Measurements from ENCODE around the gene EHBP1. TPM values are rescaled to one million over a fixed set of nuclear protein-coding genes. Genes with fewer than 3 reads are reported as not detected.

The EHBP1 gene
- total RNA-seq, 1 donor from 2014 or later = 80.9 TPM

- no peak for DNase-seq (ENCODE audit: low spot score)
These were observed 175.8 kb downstream of the EHBP1 start for GRCh38 chr2:62881162-62881795.

- no peak for DNase-seq (ENCODE audit: low spot score)
These were observed 178.1 kb downstream of the EHBP1 start for GRCh38 chr2:62883629-62884028.

DNA sequence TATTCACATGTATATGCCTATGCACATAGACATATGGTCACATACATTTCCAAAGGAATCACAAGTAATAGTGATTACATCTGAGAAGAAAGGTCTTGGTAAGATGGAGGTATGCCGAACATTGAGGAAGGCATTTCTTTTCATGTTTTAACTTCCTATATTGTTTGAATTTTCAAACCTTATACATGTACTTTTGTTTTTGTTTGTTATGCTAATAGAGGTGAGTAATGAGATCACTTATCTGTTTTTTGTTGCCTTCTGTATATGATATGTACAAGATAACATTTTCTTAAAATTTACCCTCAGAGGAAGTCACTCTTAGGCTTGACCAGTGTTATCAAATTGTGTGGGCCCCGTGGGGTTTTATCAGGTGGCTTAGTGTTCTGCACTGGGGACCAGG, 178.6 kb downstream of the EHBP1 start:
- no peak for DNase-seq (ENCODE audit: low spot score)

DNA sequence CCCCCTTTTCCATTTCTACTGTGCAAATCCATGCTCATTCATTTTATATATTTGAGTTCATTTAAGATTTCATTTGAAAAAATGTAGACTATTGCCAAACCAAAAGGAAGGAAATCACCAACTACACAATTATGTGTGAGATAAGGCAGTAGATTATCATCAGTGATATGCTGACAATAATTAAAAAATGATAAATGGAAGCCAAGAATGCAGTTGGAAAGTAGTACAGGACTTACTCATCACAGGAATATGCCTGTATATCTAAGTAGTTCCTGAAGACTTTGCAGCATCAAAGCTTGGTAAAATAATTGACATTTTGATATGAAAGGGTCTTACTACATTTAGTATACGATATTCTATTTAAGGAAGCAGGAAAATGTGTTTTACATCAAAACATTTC, 179.0 kb downstream of the EHBP1 start:
- no peak for DNase-seq (ENCODE audit: low spot score)

DNA sequence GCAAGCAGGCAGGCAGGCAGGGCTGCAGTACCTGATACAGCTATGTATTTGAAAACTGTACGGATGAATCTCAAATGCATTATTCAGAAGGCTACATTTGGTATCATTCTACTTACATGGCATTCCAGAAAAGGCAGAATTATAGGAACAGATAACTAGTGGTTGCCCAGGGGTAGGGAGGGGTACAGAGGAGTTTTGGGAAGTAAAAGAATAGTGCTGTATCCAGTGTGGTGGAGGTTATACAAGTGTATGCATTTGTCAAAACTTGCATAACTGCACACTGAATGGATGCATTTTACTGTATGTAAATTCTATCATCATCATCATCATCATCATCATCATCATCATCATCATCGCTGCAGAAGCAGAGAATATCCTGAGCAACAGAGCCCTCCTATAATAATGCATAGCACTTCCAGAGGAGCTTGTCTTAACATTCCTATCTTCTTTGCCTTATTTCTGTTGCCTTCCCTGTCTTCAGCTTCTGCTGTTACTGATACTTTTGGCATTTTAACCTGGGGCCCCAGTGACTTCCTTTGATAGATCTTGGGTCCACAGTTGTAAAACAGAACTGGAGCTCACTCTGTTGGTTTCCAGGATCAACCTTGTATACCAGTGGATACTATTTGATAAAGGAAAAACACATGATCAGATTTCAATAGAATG, 189.6 kb downstream of the EHBP1 start:
- DNase-seq (ENCODE audit: low spot score) = no peak

GRCh38 chr2:62895632-62896009, 190.1 kb downstream of the EHBP1 start:
- no peak for DNase-seq (ENCODE audit: low spot score)

DNA sequence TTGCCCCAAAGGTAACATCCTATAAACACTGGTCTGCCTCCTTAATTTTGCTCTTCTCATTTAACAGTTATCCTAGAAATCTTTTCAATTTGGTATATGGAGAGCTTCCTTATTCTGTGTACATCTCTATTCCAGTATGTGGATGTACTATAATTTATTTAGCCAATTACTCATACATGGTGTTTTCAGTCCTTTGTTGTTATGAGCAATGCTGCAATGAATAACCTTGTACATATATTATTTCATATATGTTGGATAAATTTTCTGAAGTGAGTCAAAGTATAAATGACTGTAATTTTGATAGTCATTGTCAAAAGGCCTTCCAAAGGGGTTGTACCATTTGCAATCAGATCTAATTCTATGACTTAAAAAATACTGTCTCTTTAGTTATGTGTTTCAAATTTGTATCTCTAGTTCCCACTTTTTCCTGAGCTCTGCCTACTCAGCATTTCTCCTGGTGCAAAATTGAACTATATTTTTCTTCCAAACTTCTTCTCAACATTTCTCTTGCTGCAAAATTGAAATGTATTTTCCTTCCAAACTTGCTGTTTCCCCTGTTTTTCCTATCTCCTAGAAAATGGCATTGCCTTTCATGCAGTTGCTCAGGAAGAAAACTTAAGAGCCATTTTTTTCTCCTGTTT, 191.8 kb downstream of the EHBP1 start:
- no peak for DNase-seq (ENCODE audit: low spot score)

DNA sequence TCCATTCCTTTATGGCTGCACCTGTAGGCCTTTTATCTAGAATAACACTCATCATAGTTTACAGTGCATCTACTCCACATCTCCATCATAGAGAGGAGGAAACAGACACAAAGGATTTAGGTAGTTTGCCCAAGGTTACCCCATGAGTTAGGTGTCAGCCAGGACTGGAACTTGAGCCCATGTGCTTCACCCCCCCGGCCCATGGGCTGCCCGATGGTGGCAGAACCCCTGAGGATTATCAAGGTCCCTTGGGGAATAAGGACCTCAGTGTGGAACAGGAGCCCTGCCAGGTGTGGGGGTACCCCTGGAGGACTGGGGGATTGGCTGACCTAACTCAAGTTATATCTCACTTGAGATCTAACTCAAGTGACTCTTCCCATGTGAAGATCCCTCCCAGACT, 198.8 kb downstream of the EHBP1 start:
- DNase-seq (ENCODE audit: low spot score) = no peak

DNA sequence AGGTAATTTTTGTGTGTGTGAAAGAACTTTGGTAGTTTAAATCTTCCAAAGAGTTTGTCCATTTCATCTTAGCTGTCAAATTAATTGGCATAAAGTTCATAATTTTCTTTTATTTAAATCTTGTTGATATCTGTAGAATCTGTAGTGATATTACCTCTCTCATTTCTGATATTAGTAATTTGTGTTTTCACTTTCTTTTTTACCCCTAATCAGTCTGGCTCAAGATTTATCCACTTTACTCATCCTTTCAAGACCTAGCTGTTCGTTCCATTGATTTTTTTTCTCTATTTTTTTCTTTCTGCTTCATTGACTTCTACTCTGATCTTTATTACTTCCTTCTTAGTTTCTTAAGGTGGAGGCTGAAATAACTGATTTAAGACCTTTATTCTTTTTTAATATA, 202.6 kb downstream of the EHBP1 start:
- DNase-seq (ENCODE audit: low spot score) = no peak

GRCh38 chr2:62913311-62913710, 207.8 kb downstream of the EHBP1 start:
- no peak for DNase-seq (ENCODE audit: low spot score)

- DNase-seq (ENCODE audit: low spot score) = no peak
These were observed 213.5 kb downstream of the EHBP1 start for GRCh38 chr2:62919041-62919440.

- no peak for DNase-seq (ENCODE audit: low spot score)
These were observed 214.6 kb downstream of the EHBP1 start for GRCh38 chr2:62920070-62920469.

GRCh38 chr2:62923242-62923641, 217.7 kb downstream of the EHBP1 start:
- DNase-seq (ENCODE audit: low spot score) = no peak

- DNase-seq (ENCODE audit: low spot score) = no peak
These were observed 218.4 kb downstream of the EHBP1 start for GRCh38 chr2:62923881-62924280.

DNA sequence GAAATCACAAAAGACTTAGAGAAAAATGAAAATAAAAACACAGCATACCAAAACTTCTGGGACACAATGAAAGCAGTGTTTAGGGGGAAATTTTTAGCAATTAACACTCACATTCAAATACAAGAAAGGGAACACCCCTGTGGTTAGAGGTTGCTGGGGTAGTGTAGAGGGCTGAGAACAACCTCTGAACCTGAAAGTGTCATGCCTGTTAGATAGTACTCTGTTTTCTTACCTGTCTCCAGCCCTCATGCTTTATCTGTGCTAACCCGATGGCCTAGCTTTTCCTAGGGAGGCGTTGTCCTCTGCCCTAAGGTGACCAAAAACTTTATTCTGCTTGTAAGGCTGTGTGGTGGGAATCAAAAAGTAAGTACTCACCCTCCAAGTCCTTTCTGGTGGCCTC, 222.5 kb downstream of the EHBP1 start:
- no peak for DNase-seq (ENCODE audit: low spot score)

- no peak for DNase-seq (ENCODE audit: low spot score)
These were observed 226.0 kb downstream of the EHBP1 start for GRCh38 chr2:62931536-62931935.

DNA sequence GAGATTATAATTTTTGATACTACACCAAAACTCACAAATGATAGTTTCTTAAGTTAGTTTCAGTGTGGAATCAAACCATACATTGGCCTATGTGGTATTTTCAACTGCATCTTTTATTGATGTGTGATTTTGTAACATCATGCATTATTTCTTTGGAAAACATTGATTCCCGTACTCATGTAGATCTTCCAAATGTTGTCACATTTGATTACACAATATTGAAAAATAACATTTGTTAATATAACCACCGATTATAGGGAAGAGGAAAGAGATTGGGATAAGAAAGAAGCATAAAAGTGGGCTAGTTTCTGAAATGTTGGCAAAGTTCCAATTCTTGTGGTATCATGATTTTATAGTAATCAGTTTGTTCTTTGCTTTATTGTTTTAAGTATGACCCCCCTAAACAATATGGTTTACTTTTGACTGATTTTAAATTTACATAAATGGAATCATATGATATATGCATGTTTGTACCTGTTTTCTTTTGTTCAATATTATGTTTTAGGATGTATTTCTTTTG, 227.9 kb downstream of the EHBP1 start:
- DNase-seq (ENCODE audit: low spot score) = no peak

- no peak for DNase-seq (ENCODE audit: low spot score)
These were observed 229.0 kb downstream of the EHBP1 start for GRCh38 chr2:62934517-62934916.

DNA sequence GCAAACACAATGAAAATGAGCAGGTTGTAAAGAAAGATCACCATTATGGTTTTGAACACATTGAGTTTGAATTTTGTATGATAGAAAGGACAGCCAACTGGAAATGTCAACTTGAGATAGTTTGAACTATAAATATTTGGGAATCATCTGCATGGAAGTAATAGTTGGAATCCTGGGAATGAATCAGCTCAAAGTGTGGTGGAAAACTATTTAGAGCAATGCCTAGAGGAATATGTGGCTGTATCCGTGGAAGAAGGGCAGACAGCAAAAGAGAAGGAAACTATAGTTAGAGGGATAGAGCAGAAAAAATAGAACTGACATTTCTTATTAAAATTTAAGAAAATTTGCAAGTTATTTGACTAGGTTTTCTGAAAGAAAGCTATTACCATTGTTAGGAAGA, 232.6 kb downstream of the EHBP1 start:
- DNase-seq (ENCODE audit: low spot score) = no peak

- no peak for DNase-seq (ENCODE audit: low spot score)
These were observed 234.4 kb downstream of the EHBP1 start for GRCh38 chr2:62939735-62940491.

- DNase-seq (ENCODE audit: low spot score) = no peak
These were observed 235.2 kb downstream of the EHBP1 start for GRCh38 chr2:62940697-62941096.

- no peak for DNase-seq (ENCODE audit: low spot score)
These were observed 235.9 kb downstream of the EHBP1 start for GRCh38 chr2:62941413-62941812.

Data from umbilical cord (tissue), 2 donors.